Trophoblast cell (in vitro differentiated cells and primary cell): Measurements from ENCODE around the gene IQCH.

Experiments
- DNase-seq, 2 donors: peaks; one replicate each; pipeline ENCODE4 v3.0.0-alpha.2; 2016
- H2AFZ ChIP-seq: 2 replicates; pipeline ENCODE4 v1.6.1; 2013; ENCODE audit warnings: low read length, moderate library complexity, mild to moderate bottlenecking; ENCODE audit not compliant: insufficient read depth, poor library complexity
- H2AK5ac ChIP-seq: 2 replicates; pipeline ENCODE4 v1.6.1; 2013; ENCODE audit warnings: mild to moderate bottlenecking, low read length
- H2BK120ac ChIP-seq: 2 replicates; pipeline ENCODE4 v1.6.1; 2013; ENCODE audit warnings: low read length, mild to moderate bottlenecking, moderate library complexity; ENCODE audit not compliant: insufficient read depth, poor library complexity
- H2BK12ac ChIP-seq: 2 replicates; pipeline ENCODE4 v1.6.1; 2013; ENCODE audit warnings: mild to moderate bottlenecking, low read length, moderate library complexity
- H2BK5ac ChIP-seq: 2 replicates; pipeline ENCODE4 v1.6.1; 2013; ENCODE audit warnings: low read length, low read depth, moderate library complexity, mild to moderate bottlenecking; ENCODE audit not compliant: poor library complexity
- H3K14ac ChIP-seq: 2 replicates; pipeline ENCODE4 v1.6.1; 2013; ENCODE audit warnings: mild to moderate bottlenecking, low read length
- H3K18ac ChIP-seq: 2 replicates; pipeline ENCODE4 v1.6.1; 2013; ENCODE audit warnings: mild to moderate bottlenecking, low read length
- H3K23ac ChIP-seq: 2 replicates; pipeline ENCODE4 v1.6.1; 2013; ENCODE audit warnings: low read length
- H3K27ac ChIP-seq: 2 replicates; pipeline ENCODE4 v1.5.1; 2013; ENCODE audit warnings: low read depth, mild to moderate bottlenecking, inconsistent platforms, low read length, moderate library complexity
- H3K27me3 ChIP-seq: 2 replicates; pipeline ENCODE4 v1.6.1; 2013; ENCODE audit warnings: inconsistent platforms, mild to moderate bottlenecking, low read length, moderate library complexity; ENCODE audit not compliant: insufficient read depth
- H3K36me3 ChIP-seq, 2 experiments: 1 replicate in 1 of 2; 2 replicates in 1 of 2; pipeline ENCODE4 v1.6.1; 2013; ENCODE audit warnings: low read length in 2 of 2, mild to moderate bottlenecking in 2 of 2, moderate library complexity in 1 of 2; ENCODE audit not compliant: insufficient read depth in 2 of 2, control insufficient read depth in 1 of 2
- H3K4ac ChIP-seq: 2 replicates; pipeline ENCODE4 v1.6.1; 2013; ENCODE audit warnings: low read depth, mild to moderate bottlenecking, low read length, moderate library complexity
- H3K4me1 ChIP-seq, 2 experiments: 1 replicate in 1 of 2; 2 replicates in 1 of 2; pipeline ENCODE4 v1.6.1; 2013; ENCODE audit warnings: low read length in 2 of 2, mild to moderate bottlenecking in 2 of 2, moderate library complexity in 1 of 2; ENCODE audit not compliant: insufficient read depth in 2 of 2, control insufficient read depth in 1 of 2
- H3K4me2 ChIP-seq: 2 replicates; pipeline ENCODE4 v1.6.1; 2013; ENCODE audit warnings: inconsistent platforms, mild to moderate bottlenecking, low read length, moderate library complexity
- H3K4me3 ChIP-seq: 2 replicates; pipeline ENCODE4 v1.5.1; 2013; ENCODE audit warnings: mild to moderate bottlenecking, low read depth, low read length, inconsistent platforms
- H3K79me1 ChIP-seq: one replicate; pipeline ENCODE4 v1.6.1; 2013; ENCODE audit warnings: low read length
- H3K79me2 ChIP-seq: 2 replicates; pipeline ENCODE4 v1.6.1; 2013; ENCODE audit warnings: low read length, mild to moderate bottlenecking; ENCODE audit not compliant: control insufficient read depth, insufficient read depth, poor library complexity
- H3K9ac ChIP-seq: 2 replicates; pipeline ENCODE4 v1.6.1; 2013; ENCODE audit warnings: mild to moderate bottlenecking, low read length
- H3K9me3 ChIP-seq: 2 replicates; pipeline ENCODE4 v1.6.1; 2013; ENCODE audit warnings: low read depth, mild to moderate bottlenecking, control low read depth, inconsistent platforms, low read length; ENCODE audit not compliant: insufficient read depth
- H4K12ac ChIP-seq: 2 replicates; pipeline ENCODE4 v1.6.1; 2013; ENCODE audit warnings: low read depth, mild to moderate bottlenecking, low read length, moderate library complexity
- H4K8ac ChIP-seq: 2 replicates; pipeline ENCODE4 v1.6.1; 2013; ENCODE audit warnings: low read depth, mild to moderate bottlenecking, low read length, moderate library complexity
- H4K91ac ChIP-seq: one replicate; pipeline ENCODE4 v1.6.1; 2013; ENCODE audit warnings: low read depth, mild to moderate bottlenecking, low read length, moderate library complexity
- WGBS: extraction: QIAGEN DNeasy Blood & Tissue Kit; methylation state at CpG from one replicate; pipeline ENCODE4 v1.1.7; 2013; ENCODE audit warnings: missing lambda C conversion rate; ENCODE audit not compliant: insufficient read length, insufficient coverage; ENCODE audit errors: extremely low coverage; 5-methylcytosine and 5-hydroxymethylcytosine counted together

The IQCH gene

DNA sequence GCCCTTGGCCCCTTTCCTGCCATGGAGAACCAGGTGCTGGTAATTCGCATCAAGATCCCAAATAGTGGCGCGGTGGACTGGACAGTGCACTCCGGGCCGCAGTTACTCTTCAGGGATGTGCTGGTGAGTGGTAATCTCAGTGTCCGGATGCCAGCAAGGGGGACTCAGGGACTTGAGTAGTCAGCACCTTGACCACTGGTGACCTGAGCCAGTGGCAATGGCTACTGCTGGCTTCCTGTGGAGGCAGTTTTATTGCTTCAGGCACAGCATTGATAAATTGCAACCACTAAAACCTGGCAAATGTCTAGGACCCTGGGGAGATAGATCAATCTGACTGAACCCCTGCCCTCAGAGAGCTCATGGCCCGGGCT, 288.7 kb downstream of the IQCH start:
- peaks cover 4% of the 10 kb centered on the region for H3K79me1 ChIP-seq
- WGBS, result no CpG with 5 or more reads among the region's 7 CpGs

DNA sequence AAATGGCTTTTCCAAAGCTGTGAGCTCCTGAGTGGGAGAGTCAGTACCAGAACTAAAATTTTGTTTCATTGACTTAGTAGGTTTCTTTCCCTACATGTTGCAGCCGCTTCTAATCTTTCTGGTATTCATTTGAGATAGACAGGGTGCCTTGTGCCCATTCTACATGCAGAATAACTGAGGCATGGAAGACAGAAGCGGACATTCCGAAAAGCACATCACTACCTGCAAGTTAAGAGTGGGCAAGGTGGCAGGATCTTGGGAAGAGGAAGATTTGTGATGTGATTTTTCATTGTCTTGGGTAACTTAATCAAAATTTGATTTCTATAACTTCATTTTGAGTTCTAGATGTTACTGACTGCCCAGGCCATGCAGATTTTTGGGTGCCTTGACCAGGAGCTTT, 289.9 kb downstream of the IQCH start:
- Histone ChIP-seq H3K14ac (no peak overlapping the region), H3K23ac (no peak overlapping the region), H3K27me3 (no peaks in the 10 kb centered on the region), H3K9ac (no peak overlapping the region), H4K12ac (no peak overlapping the region), H2BK5ac (no peak overlapping the region), H2AK5ac (no peak overlapping the region), H2AFZ (no peak overlapping the region), H4K91ac (no peak overlapping the region), H3K18ac (no peak overlapping the region), H3K4me2 (no peak overlapping the region), H3K4ac (no peak overlapping the region), H3K4me1 (peaks cover 7 to 11% of the 10 kb centered on the region in 2 experiments), H2BK120ac (no peak overlapping the region), H3K27ac (no peak overlapping the region), H4K8ac (no peak overlapping the region), H3K79me2 (peaks cover 4% of the 10 kb centered on the region), H2BK12ac (no peak overlapping the region), H3K9me3 (no peaks in the 10 kb centered on the region), H3K79me1 (peaks cover 4% of the 10 kb centered on the region), H3K4me3 (no peak overlapping the region), H3K36me3 (peaks cover 3 to 6% of the 10 kb centered on the region in 2 experiments)
- no CpG with 5 or more reads among the region's 3 CpGs for WGBS
- no peak for DNase-seq

More for the DNA sequence above, 288.7 kb downstream of the IQCH start:
- Histone ChIP-seq H4K12ac (peak overlapping the region; percentile 20), H2BK120ac (no peak overlapping the region), H2BK5ac (no peak overlapping the region), H2BK12ac (no peak overlapping the region), H3K79me2 (peaks cover 4% of the 10 kb centered on the region), H3K36me3 (peaks cover 3 to 4% of the 10 kb centered on the region in 2 experiments), H3K9ac (no peak overlapping the region), H3K4me2 (peak overlapping the region; percentile 96), H3K18ac (peak overlapping the region; percentile 88), H3K14ac (no peak overlapping the region), H3K4ac (no peak overlapping the region), H2AFZ (peak overlapping the region; percentile 94), H3K4me3 (peak overlapping the region; percentile 91), H3K4me1 (peaks cover 7 to 11% of the 10 kb centered on the region in 2 experiments), H3K23ac (no peak overlapping the region), H4K91ac (peak overlapping the region; percentile 72), H2AK5ac (peak overlapping the region; percentile 45), H3K27me3 (no peaks in the 10 kb centered on the region), H4K8ac (peak overlapping the region; percentile 90), H3K27ac (no peak overlapping the region), H3K9me3 (no peaks in the 10 kb centered on the region)
- DNase-seq, result peak in 1 of 2 donors; percentile 7

DNA sequence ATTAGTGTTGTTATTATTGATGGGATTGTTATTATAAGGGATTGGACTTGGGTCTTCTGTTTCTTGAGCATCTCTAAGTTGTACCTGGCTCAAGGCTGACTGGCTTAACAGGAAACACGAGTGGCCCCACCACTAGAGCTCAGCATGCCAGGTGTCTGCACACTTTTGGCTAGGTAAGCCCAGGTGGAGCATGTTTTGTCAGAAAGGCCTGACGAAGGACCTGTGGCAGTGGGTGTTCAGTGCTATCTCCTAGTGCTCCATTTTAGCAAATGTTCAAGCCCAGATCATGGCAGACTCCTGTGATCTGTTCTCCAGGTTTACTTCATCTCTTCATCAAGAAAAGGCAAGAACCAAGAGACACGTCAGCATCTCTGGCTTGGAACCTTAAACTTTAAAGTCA, 291.3 kb downstream of the IQCH start:
- Histone ChIP-seq H3K4me3 (no peak overlapping the region), H3K23ac (no peak overlapping the region), H2BK5ac (no peak overlapping the region), H2BK120ac (no peak overlapping the region), H3K79me2 (peaks cover 4% of the 10 kb centered on the region), H3K79me1 (peaks cover 4% of the 10 kb centered on the region), H3K18ac (no peak overlapping the region), H3K27ac (no peak overlapping the region), H3K4ac (no peak overlapping the region), H2AFZ (no peak overlapping the region), H2AK5ac (no peak overlapping the region), H3K27me3 (no peaks in the 10 kb centered on the region), H3K9ac (no peak overlapping the region), H3K36me3 (peaks cover 3 to 6% of the 10 kb centered on the region in 2 experiments), H3K14ac (no peak overlapping the region), H3K4me2 (no peak overlapping the region), H4K8ac (no peak overlapping the region), H3K4me1 (peaks cover 7 to 11% of the 10 kb centered on the region in 2 experiments), H3K9me3 (no peaks in the 10 kb centered on the region), H4K12ac (no peak overlapping the region), H2BK12ac (no peak overlapping the region), H4K91ac (no peak overlapping the region)
- no peak for DNase-seq
- no CpG with 5 or more reads among the region's 3 CpGs for WGBS

DNA sequence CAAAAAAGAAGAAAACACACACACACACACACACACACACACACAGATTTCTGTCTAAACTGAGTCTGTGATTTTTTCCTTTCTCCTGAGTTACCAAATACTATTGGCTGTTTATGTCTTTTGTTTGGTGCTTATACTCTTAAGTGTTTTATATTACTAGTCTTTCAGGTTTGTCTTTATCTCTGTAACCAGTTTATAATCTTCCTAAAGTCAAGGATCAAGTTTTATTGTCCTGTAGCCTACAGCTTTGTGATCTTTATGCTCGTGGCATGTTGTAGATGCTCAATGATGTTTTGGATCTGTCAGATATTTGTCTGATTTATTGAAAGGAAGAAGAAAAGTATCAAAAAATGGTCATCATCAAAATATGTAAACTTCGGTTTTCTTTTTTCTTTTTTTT, 292.5 kb downstream of the IQCH start:
- Histone ChIP-seq H3K79me2 (peaks cover 4% of the 10 kb centered on the region), H2BK5ac (no peak overlapping the region), H3K9ac (no peak overlapping the region), H3K9me3 (no peaks in the 10 kb centered on the region), H2BK120ac (no peak overlapping the region), H4K91ac (no peak overlapping the region), H3K23ac (no peak overlapping the region), H3K27me3 (no peaks in the 10 kb centered on the region), H3K14ac (no peak overlapping the region), H3K4me3 (no peak overlapping the region), H2BK12ac (no peak overlapping the region), H3K4ac (no peak overlapping the region), H3K4me1 (peaks cover 6 to 7% of the 10 kb centered on the region in 2 experiments), H2AK5ac (no peak overlapping the region), H3K18ac (no peak overlapping the region), H3K4me2 (no peak overlapping the region), H4K12ac (no peak overlapping the region), H3K79me1 (peaks cover 4% of the 10 kb centered on the region), H2AFZ (no peak overlapping the region), H3K27ac (no peak overlapping the region), H4K8ac (no peak overlapping the region), H3K36me3 (peaks cover 3 to 6% of the 10 kb centered on the region in 2 experiments)
- no CpG with 5 or more reads among the region's 2 CpGs for WGBS
- DNase-seq, result no peak
